Measurements from ENCODE around the gene CCNQ.

CCNQ gene

GRCh38 chrX:153595859-153596857 lies 2.8 kb downstream of the CCNQ start:
- no peak for DNase-seq

DNA sequence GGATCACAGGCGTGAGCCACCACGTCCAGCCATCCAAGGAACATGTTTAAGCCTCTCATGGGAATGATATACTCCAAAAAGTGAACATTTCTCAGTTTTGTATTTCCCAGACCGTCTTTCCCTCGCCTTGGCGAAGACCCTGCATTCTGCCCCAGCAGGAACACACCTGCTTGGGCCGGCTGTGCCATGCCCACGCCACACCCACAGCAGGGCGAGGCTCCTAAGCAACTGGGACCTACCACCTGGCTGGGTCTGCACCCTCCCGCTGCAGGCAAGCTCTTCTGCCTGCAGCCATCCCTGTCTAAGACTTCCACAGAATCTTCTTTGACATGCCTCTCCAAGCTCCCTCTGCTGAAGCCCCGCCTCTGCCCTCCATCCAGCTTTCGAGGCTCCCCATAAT lies 3.6 kb downstream of the CCNQ start:
- no peak for DNase-seq

DNA sequence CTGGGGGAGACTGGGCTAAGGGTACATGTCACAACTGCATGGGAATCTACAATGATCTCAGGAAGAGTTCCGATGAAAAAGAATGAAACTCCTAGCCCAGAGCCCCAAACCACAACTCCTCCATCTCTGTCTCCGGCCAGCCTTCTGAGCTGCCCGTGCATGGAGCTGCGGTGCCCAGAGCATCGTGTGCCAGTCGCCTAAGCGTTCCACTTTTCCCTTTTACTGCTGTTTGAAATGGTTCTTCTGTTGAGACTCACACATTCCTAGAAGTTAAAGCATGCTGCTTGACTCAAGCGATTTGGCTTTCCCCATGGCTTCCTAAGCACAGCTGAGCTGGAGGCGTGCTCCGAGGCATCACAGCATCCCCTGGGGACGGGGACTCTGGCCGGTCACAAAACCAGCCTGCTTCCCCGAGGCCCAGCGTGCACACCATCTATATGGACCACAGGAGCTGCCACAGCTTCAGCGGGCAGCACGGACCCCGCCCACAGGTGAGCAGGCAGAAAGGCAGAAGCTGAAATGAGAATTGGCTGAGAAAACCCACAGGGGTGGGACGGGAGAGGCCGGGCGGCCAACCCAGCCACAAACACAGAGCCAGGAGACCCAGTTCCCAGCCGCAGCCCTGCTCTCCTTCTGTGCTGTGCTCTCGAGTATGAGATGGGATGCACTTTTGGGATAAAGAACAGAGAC lies 5.0 kb downstream of the CCNQ start:
- no peak for DNase-seq

DNA sequence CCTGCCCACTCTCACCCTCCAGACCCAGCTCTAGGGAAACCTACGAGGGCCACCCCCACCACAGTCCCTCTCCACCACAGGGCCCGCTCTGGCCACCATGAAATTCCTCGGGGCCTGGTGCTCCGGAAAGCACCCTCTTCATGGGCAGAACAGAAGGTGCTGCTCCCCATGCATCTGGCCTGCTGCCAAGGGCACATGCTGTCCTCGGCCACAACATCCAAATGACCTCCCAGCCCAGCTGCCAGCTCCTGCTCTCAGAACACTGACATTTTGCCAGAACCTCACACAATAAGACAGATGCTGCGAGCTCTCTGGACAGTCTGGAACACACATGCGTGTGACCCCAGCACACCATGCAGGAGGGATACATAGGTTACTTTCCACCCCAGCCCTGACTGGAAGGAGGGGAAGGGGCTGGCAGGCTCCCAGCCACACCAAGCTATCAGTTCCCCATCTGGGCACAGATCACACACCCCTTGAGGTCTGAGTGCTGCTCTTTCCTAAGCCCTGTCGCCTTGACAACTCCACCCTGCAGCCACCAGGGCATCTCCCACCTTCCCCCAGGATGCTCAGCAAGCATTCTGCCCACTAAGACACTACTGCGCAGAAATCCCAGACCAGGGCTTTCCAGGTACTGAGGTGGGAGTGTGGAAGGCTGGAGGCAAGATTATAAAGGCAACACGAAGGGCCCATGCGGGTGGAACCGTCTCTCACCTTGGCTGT lies 5.8 kb downstream of the CCNQ start:
- DNase-seq: no peak

DNA sequence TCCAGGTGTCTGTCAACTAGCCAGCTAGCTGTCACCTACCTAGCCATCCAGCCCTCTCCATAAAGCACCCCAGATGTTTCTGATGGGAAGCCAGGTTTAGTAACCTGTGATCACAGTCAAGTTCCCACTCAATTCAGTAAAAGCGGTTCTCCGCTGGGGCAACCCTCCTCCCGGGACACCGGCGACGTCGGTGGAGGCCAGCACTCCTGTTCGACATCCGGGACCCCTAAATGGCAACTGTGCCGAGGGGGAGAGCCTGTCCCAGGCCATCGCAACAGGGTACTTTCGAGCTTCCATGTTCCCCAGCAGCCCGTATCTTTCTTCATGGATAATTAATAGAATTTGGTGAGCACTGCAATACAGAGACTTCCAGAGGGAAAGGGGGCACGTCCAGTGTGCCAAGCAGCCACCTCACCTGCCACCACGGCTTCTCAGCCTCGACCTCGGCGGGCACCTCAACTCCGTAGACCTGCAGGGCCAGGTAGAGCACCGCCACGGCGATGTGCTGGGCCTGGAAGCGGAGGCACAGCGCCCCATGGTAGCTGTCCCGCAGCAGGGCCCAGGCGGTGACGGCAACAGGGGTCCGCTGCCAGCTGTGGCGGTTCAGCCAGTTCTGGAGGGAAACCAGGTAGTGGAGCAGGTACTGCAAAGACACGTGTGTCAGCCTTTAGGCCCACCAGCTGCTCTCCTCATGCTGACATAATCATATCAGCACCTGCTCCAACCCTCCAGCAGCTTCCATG lies 6.7 kb downstream of the CCNQ start:
- DNase-seq: no peak

DNA sequence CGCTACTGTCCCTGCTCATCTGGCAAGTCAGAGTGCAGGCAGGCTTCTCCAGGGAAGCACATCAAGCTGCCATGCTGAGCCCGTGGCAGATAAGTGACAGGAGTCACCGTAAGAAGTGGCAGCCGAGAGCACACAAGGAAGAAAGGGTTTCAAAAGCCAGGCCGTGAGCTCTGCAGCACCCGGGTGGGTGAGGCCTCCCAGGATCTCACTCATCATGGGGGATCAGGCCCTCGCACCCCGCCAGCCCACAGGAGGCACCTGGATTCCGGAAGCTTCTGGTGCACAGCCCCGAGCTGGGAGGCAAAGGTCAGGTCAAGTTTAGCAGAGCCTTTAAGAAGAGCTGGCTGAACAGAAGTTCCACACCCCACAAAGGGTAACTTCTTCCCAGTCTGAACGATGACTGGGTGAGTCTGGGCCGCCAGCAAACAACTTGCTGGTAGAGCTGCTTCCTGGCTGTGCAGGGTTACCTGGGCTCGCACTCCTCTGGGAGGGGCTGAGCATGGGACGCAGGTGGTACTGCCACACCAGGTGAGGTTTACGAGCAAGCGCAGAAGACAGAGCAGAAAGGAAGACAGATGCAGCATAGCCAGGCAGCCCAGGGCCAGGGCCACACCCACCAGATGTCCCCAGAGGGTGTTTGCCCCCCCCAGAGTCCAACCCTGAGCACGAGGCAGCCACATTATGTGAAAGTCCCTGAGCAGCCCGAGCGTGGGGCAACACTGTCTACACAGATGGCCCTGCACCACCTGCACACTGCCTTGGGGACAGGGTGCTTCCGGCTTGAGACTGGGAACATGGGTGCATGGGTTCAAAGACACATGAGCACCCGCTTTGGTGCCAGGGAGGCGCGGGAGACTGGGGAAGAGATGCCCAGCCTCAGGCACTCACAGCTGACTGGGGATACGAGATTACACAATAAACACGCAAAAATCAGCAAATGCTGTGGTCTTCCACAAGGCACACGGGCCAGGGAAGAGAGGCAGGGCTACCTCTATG lies 7.7 kb downstream of the CCNQ start:
- DNase-seq: no peak

- no peak for DNase-seq
Measured at GRCh38 chrX:153588782-153589446, 10.0 kb downstream of the CCNQ start.

- DNase-seq: no peak
Measured at GRCh38 chrX:153588021-153588781, 10.7 kb downstream of the CCNQ start.

DNA sequence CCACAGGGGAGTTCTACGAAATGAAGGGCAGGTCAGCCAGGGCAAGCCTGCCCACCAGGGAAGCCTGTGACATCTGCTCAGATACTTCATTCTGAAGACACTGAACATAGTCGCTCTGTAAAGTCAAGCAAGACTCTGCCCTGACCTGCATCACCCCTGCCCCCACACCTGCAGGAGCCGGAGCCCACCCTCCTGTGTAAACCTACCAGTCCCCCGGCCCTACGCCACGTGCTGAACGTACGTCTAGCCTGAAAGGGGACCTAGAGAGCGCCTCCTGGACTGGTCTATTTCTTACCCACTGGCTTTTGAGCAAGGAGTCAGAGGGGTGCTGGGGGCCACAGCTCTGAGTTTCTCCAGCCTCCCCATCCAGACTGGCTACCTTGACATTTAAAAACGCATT lies 11.6 kb downstream of the CCNQ start:
- no peak for DNase-seq

- DNase-seq: no peak
Measured at GRCh38 chrX:153585827-153586226, 13.1 kb downstream of the CCNQ start.

DNA sequence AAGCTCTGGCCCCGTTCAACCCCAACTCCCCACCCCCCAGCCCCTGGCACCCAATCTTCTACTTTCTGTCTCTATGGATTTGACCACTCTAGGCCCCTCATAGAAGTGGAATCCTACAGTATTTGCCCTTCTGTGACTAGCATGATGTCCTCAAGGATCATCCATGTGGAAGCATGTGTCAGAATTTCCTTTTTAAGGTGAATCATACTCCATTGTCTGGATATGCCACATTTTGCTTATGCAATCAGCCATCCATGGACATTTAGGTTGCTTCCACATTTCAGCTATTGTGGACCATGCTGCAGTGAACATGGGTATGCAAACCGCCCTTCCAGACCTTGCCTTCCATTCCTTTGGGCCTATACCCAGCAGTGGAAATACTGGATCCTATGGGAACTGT lies 15.5 kb downstream of the CCNQ start:
- no peak for DNase-seq

DNA sequence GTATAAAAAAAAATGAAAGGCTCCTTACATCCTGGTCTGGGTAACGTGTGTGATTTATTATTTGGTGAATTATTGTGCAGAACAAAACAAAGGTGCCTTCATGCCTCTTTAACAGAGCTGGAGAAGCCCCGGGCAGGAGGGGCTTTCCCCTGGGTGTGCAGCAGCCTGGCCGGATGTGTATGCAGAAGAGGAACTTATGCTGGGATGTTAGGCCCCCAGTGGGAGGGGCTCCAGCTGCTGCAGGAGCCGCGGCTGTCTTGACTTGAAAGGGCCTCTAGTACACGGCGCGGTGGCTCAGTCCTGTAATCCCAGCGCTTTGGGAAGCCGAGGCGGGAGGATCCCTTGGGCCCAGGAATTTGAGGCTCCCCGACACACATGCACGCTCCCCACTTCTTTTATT lies 16.0 kb downstream of the CCNQ start:
- DNase-seq: no peak

- DNase-seq: no peak
Measured at GRCh38 chrX:153580700-153581386, 18.1 kb downstream of the CCNQ start.

GRCh38 chrX:153578889-153579288 lies 20.1 kb downstream of the CCNQ start:
- no peak for DNase-seq

GRCh38 chrX:153578200-153578835 lies 20.6 kb downstream of the CCNQ start:
- DNase-seq: no peak

GRCh38 chrX:153576961-153577360 lies 22.0 kb downstream of the CCNQ start:
- DNase-seq: no peak

GRCh38 chrX:153576239-153576870 lies 22.6 kb downstream of the CCNQ start:
- DNase-seq: no peak

DNA sequence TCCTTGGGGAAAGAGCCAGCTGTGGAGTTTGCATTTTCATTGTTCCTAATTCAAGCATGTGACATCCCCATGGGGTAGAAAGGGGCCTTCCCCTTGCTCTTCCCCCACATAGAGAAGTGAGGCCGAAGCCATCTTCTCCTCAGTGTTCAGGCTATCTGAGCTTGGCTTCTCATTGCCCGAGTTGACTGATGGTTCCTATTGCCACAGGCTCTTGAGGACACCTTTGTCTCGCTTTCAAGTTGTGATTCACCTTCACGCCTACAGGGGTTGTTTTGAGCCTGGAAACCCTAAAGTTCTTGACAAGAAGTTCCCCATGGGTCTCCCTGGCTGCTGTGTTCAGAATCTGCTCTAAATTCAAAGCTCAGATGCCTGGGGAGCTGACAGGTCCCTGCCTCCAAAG lies 25.0 kb downstream of the CCNQ start:
- no peak for DNase-seq
